Measurements from ENCODE around the gene CALN1.
"Not testable (repeated sequence)": the region's sequence is repeated elsewhere in the genome, so short reads cannot be mapped to it uniquely, and the experiment has no call there.

The CALN1 gene

GRCh38 chr7:71864130-71864529 lies 548.0 kb downstream of the CALN1 start:
- no peak for DNase-seq (ENCODE audit: low spot score)

GRCh38 chr7:71860572-71860971 lies 551.6 kb downstream of the CALN1 start:
- DNase-seq (ENCODE audit: low spot score), result no peak

- no peak for DNase-seq (ENCODE audit: low spot score)
Measured at GRCh38 chr7:71857338-71857737, 554.8 kb downstream of the CALN1 start.

- DNase-seq (ENCODE audit: low spot score), result no peak
Measured at GRCh38 chr7:71854546-71855397, 557.4 kb downstream of the CALN1 start.

GRCh38 chr7:71851776-71852498 lies 560.2 kb downstream of the CALN1 start:
- no peak for DNase-seq (ENCODE audit: low spot score)

- DNase-seq (ENCODE audit: low spot score), result no peak
Measured at GRCh38 chr7:71846160-71846559, 566.0 kb downstream of the CALN1 start.

GRCh38 chr7:71843676-71844075 lies 568.5 kb downstream of the CALN1 start:
- DNase-seq (ENCODE audit: low spot score), result no peak

- no peak for DNase-seq (ENCODE audit: low spot score)
Measured at GRCh38 chr7:71842786-71843185, 569.4 kb downstream of the CALN1 start.

- DNase-seq (ENCODE audit: low spot score), result no peak
Measured at GRCh38 chr7:71842381-71842780, 569.8 kb downstream of the CALN1 start.

- no peak for DNase-seq (ENCODE audit: low spot score)
Measured at GRCh38 chr7:71835056-71835455, 577.1 kb downstream of the CALN1 start.

- no peak for DNase-seq (ENCODE audit: low spot score)
Measured at GRCh38 chr7:71829515-71829914, 582.6 kb downstream of the CALN1 start.

GRCh38 chr7:71828361-71828760 lies 583.8 kb downstream of the CALN1 start:
- DNase-seq (ENCODE audit: low spot score), result no peak

GRCh38 chr7:71826141-71826540 lies 586.0 kb downstream of the CALN1 start:
- DNase-seq (ENCODE audit: low spot score), result no peak

- DNase-seq (ENCODE audit: low spot score), result no peak
Measured at GRCh38 chr7:71824006-71824760, 588.0 kb downstream of the CALN1 start.

- not testable (repeated sequence) for DNase-seq (ENCODE audit: low spot score)
Measured at GRCh38 chr7:71822406-71822805, 589.7 kb downstream of the CALN1 start.

- DNase-seq (ENCODE audit: low spot score), result no peak
Measured at GRCh38 chr7:71817916-71818315, 594.2 kb downstream of the CALN1 start.

GRCh38 chr7:71808115-71808514 lies 604.0 kb downstream of the CALN1 start:
- no peak for DNase-seq (ENCODE audit: low spot score)

GRCh38 chr7:71804256-71804655 lies 607.9 kb downstream of the CALN1 start:
- no peak for DNase-seq (ENCODE audit: low spot score)

- DNase-seq (ENCODE audit: low spot score), result no peak
Measured at GRCh38 chr7:71801976-71802375, 610.2 kb downstream of the CALN1 start.

GRCh38 chr7:71800321-71800720 lies 611.8 kb downstream of the CALN1 start:
- no peak for DNase-seq (ENCODE audit: low spot score)

GRCh38 chr7:71795410-71795809 lies 616.7 kb downstream of the CALN1 start:
- no peak for DNase-seq (ENCODE audit: low spot score)

GRCh38 chr7:71793251-71793650 lies 618.9 kb downstream of the CALN1 start:
- DNase-seq (ENCODE audit: low spot score), result no peak

GRCh38 chr7:71787513-71787912 lies 624.6 kb downstream of the CALN1 start:
- no peak for DNase-seq (ENCODE audit: low spot score)
